H9 (cell line): ENCODE data around the gene HEYL. TPM values are rescaled to one million over a fixed set of nuclear protein-coding genes. Genes with fewer than 3 reads are reported as not detected.

Experiments
- DNase-seq: peaks from one replicate; pipeline ENCODE4 v3.0.0-alpha.2; 2017
- H2AFZ ChIP-seq: one replicate; pipeline ENCODE4 v1.6.1; 2013; ENCODE audit warnings: mild to moderate bottlenecking, low read length, control low read depth, moderate library complexity
- H2AK5ac ChIP-seq: 2 replicates; pipeline ENCODE4 v1.6.1; 2013; ENCODE audit warnings: low read length, control low read depth, mixed read lengths; ENCODE audit not compliant: insufficient read length
- H2BK120ac ChIP-seq: one replicate; pipeline ENCODE4 v1.6.1; 2013; ENCODE audit warnings: low read depth, mild to moderate bottlenecking, low read length, control low read depth, inconsistent platforms; ENCODE audit not compliant: poor library complexity, severe bottlenecking
- H2BK12ac ChIP-seq: 2 replicates; pipeline ENCODE4 v1.6.1; 2013; ENCODE audit warnings: low read length, control low read depth, mixed read lengths, low read depth; ENCODE audit not compliant: insufficient read length
- H2BK15ac ChIP-seq: 2 replicates; pipeline ENCODE4 v1.6.1; 2013; ENCODE audit warnings: low read depth, low read length, control low read depth
- H2BK20ac ChIP-seq: one replicate; pipeline ENCODE4 v1.6.1; 2013; ENCODE audit warnings: low read depth, mild to moderate bottlenecking, low read length, control low read depth, inconsistent platforms; ENCODE audit not compliant: poor library complexity, severe bottlenecking
- H2BK5ac ChIP-seq: 2 replicates; pipeline ENCODE4 v1.6.1; 2013; ENCODE audit warnings: low read length, control low read depth, mixed read lengths; ENCODE audit not compliant: insufficient read length
- H3K14ac ChIP-seq: 2 replicates; pipeline ENCODE4 v1.6.1; 2013; ENCODE audit warnings: low read length, control low read depth; ENCODE audit not compliant: insufficient read depth
- H3K18ac ChIP-seq: 2 replicates; pipeline ENCODE4 v1.6.1; 2013; ENCODE audit warnings: low read depth, mild to moderate bottlenecking, mixed read lengths, low read length, control low read depth; ENCODE audit not compliant: insufficient read length
- H3K23ac ChIP-seq: 2 replicates; pipeline ENCODE4 v1.6.1; 2013; ENCODE audit warnings: low read length, control low read depth, mixed read lengths, low read depth; ENCODE audit not compliant: insufficient read length
- H3K23me2 ChIP-seq: 2 replicates; pipeline ENCODE4 v1.6.1; 2013; ENCODE audit warnings: low read depth, mild to moderate bottlenecking, mixed read lengths, low read length, control low read depth; ENCODE audit not compliant: insufficient read length, poor library complexity, severe bottlenecking
- H3K27ac ChIP-seq: 2 replicates; pipeline ENCODE4 v1.5.1; 2013; ENCODE audit warnings: low read length, control low read depth, mixed read lengths, low read depth; ENCODE audit not compliant: insufficient read length
- H3K27me3 ChIP-seq: 2 replicates; pipeline ENCODE4 v1.6.1; 2013; ENCODE audit warnings: low read length, control low read depth, inconsistent platforms; ENCODE audit not compliant: insufficient read depth
- H3K4ac ChIP-seq: 2 replicates; pipeline ENCODE4 v1.6.1; 2013; ENCODE audit warnings: low read depth, mild to moderate bottlenecking, control low read depth, inconsistent platforms, low read length, moderate library complexity
- H3K4me1 ChIP-seq: 2 replicates; pipeline ENCODE4 v1.6.1; 2013; ENCODE audit warnings: low read length, control low read depth, inconsistent platforms; ENCODE audit not compliant: insufficient read depth
- H3K4me2 ChIP-seq: 2 replicates; pipeline ENCODE4 v1.6.1; 2013; ENCODE audit warnings: low read length, control low read depth, mixed read lengths; ENCODE audit not compliant: insufficient read length, insufficient read depth
- H3K56ac ChIP-seq: 2 replicates; pipeline ENCODE4 v1.6.1; 2013; ENCODE audit warnings: low read depth, mild to moderate bottlenecking, mixed read lengths, low read length, control low read depth; ENCODE audit not compliant: insufficient read length
- H3K79me1 ChIP-seq: 2 replicates; pipeline ENCODE4 v1.6.1; 2013; ENCODE audit warnings: low read depth, mild to moderate bottlenecking, moderate library complexity, low read length, control low read depth, inconsistent platforms; ENCODE audit not compliant: insufficient read depth, poor library complexity, severe bottlenecking
- H3K79me2 ChIP-seq: 2 replicates; pipeline ENCODE4 v1.6.1; 2013; ENCODE audit warnings: low read length, control low read depth, inconsistent platforms; ENCODE audit not compliant: insufficient read depth
- H3K9ac ChIP-seq: 2 replicates; pipeline ENCODE4 v1.6.1; 2013; ENCODE audit warnings: low read length, control low read depth, mixed read lengths; ENCODE audit not compliant: insufficient read length; ENCODE audit errors: extremely low read depth
- H3K9me3 ChIP-seq: one replicate; pipeline ENCODE4 v1.6.1; 2013; ENCODE audit warnings: low read depth, low read length, inconsistent platforms; ENCODE audit not compliant: control insufficient read depth
- H3T11ph ChIP-seq: one replicate; pipeline ENCODE4 v1.6.1; 2013; ENCODE audit warnings: mild to moderate bottlenecking, low read length, control low read depth, inconsistent platforms
- H4K20me1 ChIP-seq: one replicate; pipeline ENCODE4 v1.6.1; 2013; ENCODE audit not compliant: control insufficient read depth, insufficient read length, insufficient read depth
- H4K5ac ChIP-seq: 2 replicates; pipeline ENCODE4 v1.6.1; 2013; ENCODE audit warnings: low read depth, mild to moderate bottlenecking, mixed read lengths, low read length, control low read depth; ENCODE audit not compliant: insufficient read length
- H4K8ac ChIP-seq: replicated peaks from 2 replicates; pipeline ENCODE4 v1.6.1; 2013; ENCODE audit warnings: low read length, control low read depth, mixed read lengths, low read depth; ENCODE audit not compliant: insufficient read length
- H4K91ac ChIP-seq: 2 replicates; pipeline ENCODE4 v1.6.1; 2013; ENCODE audit warnings: low read depth, mild to moderate bottlenecking, moderate library complexity, mixed read lengths, low read length, control low read depth; ENCODE audit not compliant: insufficient read length
- H3K27ac Mint-ChIP-seq, 3 experiments: 2 replicates in 2 of 3; 3 replicates in 1 of 3; pipeline ENCODE4 v1.8.0; 2020 to 2021; ENCODE audit warnings: mixed read lengths in 3 of 3, mild to moderate bottlenecking in 1 of 3, moderate library complexity in 1 of 3
- H3K27me3 Mint-ChIP-seq: 2 replicates; pipeline ENCODE4 v1.8.0; 2021; ENCODE audit warnings: low read depth, mild to moderate bottlenecking, moderate library complexity, mixed read lengths
- H3K36me3 Mint-ChIP-seq, 3 experiments: 2 replicates in 2 of 3; 3 replicates in 1 of 3; pipeline ENCODE4 v1.8.0; 2020 to 2021; ENCODE audit warnings: low read depth in 3 of 3, mixed read lengths in 3 of 3; ENCODE audit not compliant: insufficient read depth in 1 of 3
- H3K4me1 Mint-ChIP-seq, 2 experiments: 2 replicates each; pipeline ENCODE4 v1.8.0; 2020; ENCODE audit warnings: mixed read lengths in 2 of 2
- H3K4me3 Mint-ChIP-seq, 2 experiments: 2 replicates in 1 of 2; 3 replicates in 1 of 2; pipeline ENCODE4 v1.8.0; 2020 to 2021; ENCODE audit warnings: mild to moderate bottlenecking in 2 of 2, mixed read lengths in 2 of 2, moderate library complexity in 1 of 2
- H3K9me3 Mint-ChIP-seq, 2 experiments: 2 replicates in 1 of 2; 3 replicates in 1 of 2; pipeline ENCODE4 v1.8.0; 2020; ENCODE audit warnings: mild to moderate bottlenecking in 2 of 2, mixed read lengths in 2 of 2, moderate library complexity in 1 of 2
- CTCF ChIP-seq: fragments of 200-600 bp; sonication (generic); conservative IDR thresholded peaks from 3 replicates; pipeline ENCODE4 v1.8.0; 2021; ENCODE audit warnings: antibody characterized with exemption, mild to moderate bottlenecking
- WGBS: extraction: QIAGEN DNeasy Blood & Tissue Kit; methylation state at CpG from one replicate; pipeline ENCODE4 v1.1.7; 2013; ENCODE audit warnings: missing lambda C conversion rate, low lambda C conversion rate, mixed read lengths; ENCODE audit not compliant: insufficient read length; ENCODE audit errors: extremely low coverage; 5-methylcytosine and 5-hydroxymethylcytosine counted together
- total RNA-seq: library from RNA; stranded (reverse); gene quantifications from 2 replicates; pipeline ENCODE4 v1.2.1, GENCODE V29; 2021

HEYL gene
- total RNA-seq, 1 experiment from 2014 or later: 1.9 TPM

GRCh38 chr1:39620659-39621165 lies 18.7 kb downstream of the HEYL start:
- Mint-ChIP-seq H3K36me3 (no peaks in the 10 kb centered on the region), H3K27me3 (peaks cover 76% of the 10 kb centered on the region), H3K4me1 (no peaks in the 10 kb centered on the region), H3K27ac (no peak overlapping the region), H3K4me3 (no peak overlapping the region), H3K9me3 (no peaks in the 10 kb centered on the region)
- H2AK5ac ChIP-seq: no peak overlapping the region
- H4K8ac ChIP-seq: no peak overlapping the region
- no peaks in the 10 kb centered on the region for H4K20me1 ChIP-seq
- no peak overlapping the region for H3K9ac ChIP-seq
- no peaks in the 10 kb centered on the region for H3K23me2 ChIP-seq
- H3K56ac ChIP-seq: no peak overlapping the region
- no peaks in the 10 kb centered on the region for H3K79me2 ChIP-seq
- H3T11ph ChIP-seq: no peak overlapping the region
- WGBS: no CpG with 5 or more reads among the region's 3 CpGs
- H3K14ac ChIP-seq: no peak overlapping the region
- H3K4ac ChIP-seq: no peak overlapping the region
- no peak overlapping the region for H3K27ac ChIP-seq
- no peaks in the 10 kb centered on the region for H3K27me3 ChIP-seq
- no peaks in the 10 kb centered on the region for H3K4me1 ChIP-seq
- no peak overlapping the region for H4K5ac ChIP-seq
- no peak overlapping the region for H2BK20ac ChIP-seq
- no peak overlapping the region for H3K23ac ChIP-seq
- H4K91ac ChIP-seq: no peak overlapping the region
- H2BK5ac ChIP-seq: no peak overlapping the region
- no peak for DNase-seq
- no peak overlapping the region for H3K18ac ChIP-seq
- H3K4me2 ChIP-seq: no peak overlapping the region
- no peaks in the 10 kb centered on the region for H3K79me1 ChIP-seq
- no peak overlapping the region for H2BK12ac ChIP-seq
- no peak overlapping the region for H2AFZ ChIP-seq
- H3K9me3 ChIP-seq: no peaks in the 10 kb centered on the region
- H2BK120ac ChIP-seq: no peak overlapping the region
- no peak overlapping the region for H2BK15ac ChIP-seq
- TF ChIP-seq CTCF: no peak
